ENCODE results near the gene PACSIN2.

DNA sequence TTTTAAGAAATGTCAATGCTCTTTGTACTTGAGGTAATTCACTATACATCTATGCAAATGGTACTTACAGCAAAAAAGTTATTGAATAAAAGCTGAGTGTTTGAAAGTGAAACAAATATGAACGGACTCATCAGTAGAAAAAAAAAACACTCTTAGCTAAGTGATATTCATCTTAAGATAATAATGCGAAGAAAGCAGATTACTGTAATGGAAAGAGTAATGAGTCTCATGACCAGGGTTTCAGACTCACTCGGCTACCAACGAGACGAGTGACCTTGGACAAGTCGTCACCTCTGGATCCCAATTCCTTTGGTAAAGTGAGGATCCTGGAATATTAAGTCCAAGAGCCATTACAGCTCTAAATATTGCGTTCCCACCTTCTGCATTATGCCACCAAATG, 57.0 kb downstream of the PACSIN2 start:
- TF ChIP-seq, protein P1, sequence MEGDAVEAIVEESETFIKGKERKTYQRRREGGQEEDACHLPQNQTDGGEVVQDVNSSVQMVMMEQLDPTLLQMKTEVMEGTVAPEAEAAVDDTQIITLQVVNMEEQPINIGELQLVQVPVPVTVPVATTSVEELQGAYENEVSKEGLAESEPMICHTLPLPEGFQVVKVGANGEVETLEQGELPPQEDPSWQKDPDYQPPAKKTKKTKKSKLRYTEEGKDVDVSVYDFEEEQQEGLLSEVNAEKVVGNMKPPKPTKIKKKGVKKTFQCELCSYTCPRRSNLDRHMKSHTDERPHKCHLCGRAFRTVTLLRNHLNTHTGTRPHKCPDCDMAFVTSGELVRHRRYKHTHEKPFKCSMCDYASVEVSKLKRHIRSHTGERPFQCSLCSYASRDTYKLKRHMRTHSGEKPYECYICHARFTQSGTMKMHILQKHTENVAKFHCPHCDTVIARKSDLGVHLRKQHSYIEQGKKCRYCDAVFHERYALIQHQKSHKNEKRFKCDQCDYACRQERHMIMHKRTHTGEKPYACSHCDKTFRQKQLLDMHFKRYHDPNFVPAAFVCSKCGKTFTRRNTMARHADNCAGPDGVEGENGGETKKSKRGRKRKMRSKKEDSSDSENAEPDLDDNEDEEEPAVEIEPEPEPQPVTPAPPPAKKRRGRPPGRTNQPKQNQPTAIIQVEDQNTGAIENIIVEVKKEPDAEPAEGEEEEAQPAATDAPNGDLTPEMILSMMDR (IDR thresholded peaks at IDR 0.05) = no peak
- TF ChIP-seq ZNF138 (CRISPR knock-in tag; conservative IDR thresholded peaks at IDR 0.05) = no peak
- no peak for TF ChIP-seq ETV6 (CRISPR knock-in tag; IDR thresholded peaks at IDR 0.05)
- TF ChIP-seq, protein P2, sequence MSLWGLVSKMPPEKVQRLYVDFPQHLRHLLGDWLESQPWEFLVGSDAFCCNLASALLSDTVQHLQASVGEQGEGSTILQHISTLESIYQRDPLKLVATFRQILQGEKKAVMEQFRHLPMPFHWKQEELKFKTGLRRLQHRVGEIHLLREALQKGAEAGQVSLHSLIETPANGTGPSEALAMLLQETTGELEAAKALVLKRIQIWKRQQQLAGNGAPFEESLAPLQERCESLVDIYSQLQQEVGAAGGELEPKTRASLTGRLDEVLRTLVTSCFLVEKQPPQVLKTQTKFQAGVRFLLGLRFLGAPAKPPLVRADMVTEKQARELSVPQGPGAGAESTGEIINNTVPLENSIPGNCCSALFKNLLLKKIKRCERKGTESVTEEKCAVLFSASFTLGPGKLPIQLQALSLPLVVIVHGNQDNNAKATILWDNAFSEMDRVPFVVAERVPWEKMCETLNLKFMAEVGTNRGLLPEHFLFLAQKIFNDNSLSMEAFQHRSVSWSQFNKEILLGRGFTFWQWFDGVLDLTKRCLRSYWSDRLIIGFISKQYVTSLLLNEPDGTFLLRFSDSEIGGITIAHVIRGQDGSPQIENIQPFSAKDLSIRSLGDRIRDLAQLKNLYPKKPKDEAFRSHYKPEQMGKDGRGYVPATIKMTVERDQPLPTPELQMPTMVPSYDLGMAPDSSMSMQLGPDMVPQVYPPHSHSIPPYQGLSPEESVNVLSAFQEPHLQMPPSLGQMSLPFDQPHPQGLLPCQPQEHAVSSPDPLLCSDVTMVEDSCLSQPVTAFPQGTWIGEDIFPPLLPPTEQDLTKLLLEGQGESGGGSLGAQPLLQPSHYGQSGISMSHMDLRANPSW (CRISPR knock-in tag; conservative IDR thresholded peaks at IDR 0.05; ENCODE audit: low read depth) = no peak
- TF ChIP-seq EMX1 (CRISPR knock-in tag; IDR thresholded peaks at IDR 0.05) = no peak
- no peak for TF ChIP-seq SP1 (CRISPR knock-in tag; conservative IDR thresholded peaks at IDR 0.05)
- TF ChIP-seq GABPB1 (CRISPR knock-in tag; IDR thresholded peaks at IDR 0.05) = no peak
- TF ChIP-seq TP53 (CRISPR knock-in tag; IDR thresholded peaks at IDR 0.05) = no peak
- TF ChIP-seq IRF2 (CRISPR knock-in tag; IDR thresholded peaks at IDR 0.05; ENCODE audit: borderline replicate concordance, low read depth) = no peak
- no peak for TF ChIP-seq ESRRA (CRISPR knock-in tag; IDR thresholded peaks at IDR 0.05; ENCODE audit: borderline replicate concordance)
- TF ChIP-seq, protein P3, sequence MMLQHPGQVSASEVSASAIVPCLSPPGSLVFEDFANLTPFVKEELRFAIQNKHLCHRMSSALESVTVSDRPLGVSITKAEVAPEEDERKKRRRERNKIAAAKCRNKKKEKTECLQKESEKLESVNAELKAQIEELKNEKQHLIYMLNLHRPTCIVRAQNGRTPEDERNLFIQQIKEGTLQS (CRISPR knock-in tag; conservative IDR thresholded peaks at IDR 0.05) = no peak
- TF ChIP-seq, protein P4, sequence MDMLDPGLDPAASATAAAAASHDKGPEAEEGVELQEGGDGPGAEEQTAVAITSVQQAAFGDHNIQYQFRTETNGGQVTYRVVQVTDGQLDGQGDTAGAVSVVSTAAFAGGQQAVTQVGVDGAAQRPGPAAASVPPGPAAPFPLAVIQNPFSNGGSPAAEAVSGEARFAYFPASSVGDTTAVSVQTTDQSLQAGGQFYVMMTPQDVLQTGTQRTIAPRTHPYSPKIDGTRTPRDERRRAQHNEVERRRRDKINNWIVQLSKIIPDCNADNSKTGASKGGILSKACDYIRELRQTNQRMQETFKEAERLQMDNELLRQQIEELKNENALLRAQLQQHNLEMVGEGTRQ (CRISPR knock-in tag; IDR thresholded peaks at IDR 0.05) = no peak
- no peak for TF ChIP-seq KAT7 (CRISPR knock-in tag; IDR thresholded peaks at IDR 0.05; ENCODE audit: borderline replicate concordance)
